Suprapubic skin (tissue), 4 donors: Measurements from ENCODE around the gene MAPRE3. TPM values are rescaled to one million over a fixed set of nuclear protein-coding genes. Genes with fewer than 3 reads are reported as not detected.
A peak's percentile ranks its signal among the peaks of the same experiment; 100 is the strongest.

ENCODE experiments used
- DNase-seq, 2 donors: peaks; one replicate each; pipeline ENCODE4 v3.0.0-alpha.2; 2019; ENCODE audit warnings: low spot score in 2 of 2
- H3K27ac ChIP-seq: fragments of 200-600 bp; sonication (generic); one replicate; pipeline ENCODE4 v1.5.1; 2019
- H3K27me3 ChIP-seq: fragments of 200-600 bp; sonication (generic); one replicate; pipeline ENCODE4 v1.5.1; 2019
- H3K36me3 ChIP-seq: fragments of 200-600 bp; sonication (generic); one replicate; pipeline ENCODE4 v1.5.1; 2019
- H3K4me1 ChIP-seq: fragments of 200-600 bp; sonication (generic); one replicate; pipeline ENCODE4 v1.5.1; 2019
- H3K4me3 ChIP-seq: fragments of 200-600 bp; sonication (generic); one replicate; pipeline ENCODE4 v1.5.1; 2019; ENCODE audit warnings: mild to moderate bottlenecking
- H3K9me3 ChIP-seq: fragments of 200-600 bp; sonication (generic); one replicate; pipeline ENCODE4 v1.5.1; 2019
- CTCF ChIP-seq, 2 donors: fragments of 200-600 bp in 1 of 2; fragments of 450-650 bp in 1 of 2; sonication (generic) in 1 of 2; IDR thresholded peaks; one replicate each; pipeline ENCODE4 v1.5.1; 2016 to 2019; ENCODE audit warnings: antibody characterized with exemption in 2 of 2, mild to moderate bottlenecking in 1 of 2, moderate library complexity in 1 of 2
- EP300 ChIP-seq: sonication (generic); formaldehyde crosslinking; IDR thresholded peaks from one replicate; pipeline ENCODE4 v1.6.1; 2017; ENCODE audit warnings: antibody characterized with exemption
- POLR2A ChIP-seq, 2 donors: fragments of 450-650 bp; IDR thresholded peaks; one replicate each; pipeline ENCODE4 v1.6.1; 2017; ENCODE audit warnings: antibody characterized with exemption in 2 of 2, mild to moderate bottlenecking in 2 of 2, moderate library complexity in 2 of 2
- POLR2AphosphoS5 ChIP-seq, 3 donors: sonication (generic); formaldehyde crosslinking; IDR thresholded peaks; one replicate each; pipeline ENCODE4 v1.6.1; 2017; ENCODE audit warnings: antibody characterized with exemption in 3 of 3
- WGBS: methylation state at CpG from one replicate; pipeline ENCODE4 v1.1.5; 2018; 5-methylcytosine and 5-hydroxymethylcytosine counted together
- total RNA-seq, 4 donors: library from RNA; depleted of rRNA; stranded (reverse); fragments of >200 nt; gene quantifications; one replicate each; pipeline ENCODE4 v1.1.0, GENCODE V29; 2016

MAPRE3 gene
- total RNA-seq, 4 donors from 2014 or later = 29.5 to 57.5 (median 34.0) TPM

GRCh38 chr2:27018142-27018541 is 47.7 kb downstream of the MAPRE3 start:
- Histone ChIP-seq H3K4me1 (peaks cover 22% of the 10 kb centered on the region), H3K36me3 (peaks cover 7% of the 10 kb centered on the region), H3K27ac (no peak overlapping the region), H3K9me3 (no peaks in the 10 kb centered on the region), H3K4me3 (no peak overlapping the region), H3K27me3 (no peaks in the 10 kb centered on the region)
- DNase-seq = no peak
- no peak for TF ChIP-seq POLR2A (IDR thresholded peaks at IDR 0.05)
- no peak for TF ChIP-seq CTCF (IDR thresholded peaks at IDR 0.05)
- no peak for TF ChIP-seq POLR2AphosphoS5 (IDR thresholded peaks at IDR 0.05)
- no peak for TF ChIP-seq EP300
- 83% methylated on average over 3 of the region's 3 CpGs for WGBS

GRCh38 chr2:27019459-27019858 is 49.0 kb downstream of the MAPRE3 start:
- H3K4me1 ChIP-seq = peaks cover 22% of the 10 kb centered on the region
- no peak overlapping the region for H3K4me3 ChIP-seq
- TF ChIP-seq POLR2A (IDR thresholded peaks at IDR 0.05) (no peak), EP300 (no peak), POLR2AphosphoS5 (IDR thresholded peaks at IDR 0.05) (no peak), CTCF (IDR thresholded peaks at IDR 0.05) (no peak)
- no peaks in the 10 kb centered on the region for H3K9me3 ChIP-seq
- H3K27ac ChIP-seq = peak overlapping the region; percentile 75
- peaks cover 20% of the 10 kb centered on the region for H3K36me3 ChIP-seq
- no peak for DNase-seq
- WGBS = 92% methylated on average over 9 of the region's 9 CpGs
- no peaks in the 10 kb centered on the region for H3K27me3 ChIP-seq

GRCh38 chr2:27019931-27020855 is 49.8 kb downstream of the MAPRE3 start:
- WGBS = 58% methylated on average over 9 of the region's 9 CpGs
- Histone ChIP-seq H3K4me3 (no peak overlapping the region), H3K27me3 (no peaks in the 10 kb centered on the region), H3K36me3 (peaks cover 27% of the 10 kb centered on the region), H3K9me3 (no peaks in the 10 kb centered on the region), H3K27ac (peak overlapping the region; percentile 75), H3K4me1 (peaks cover 22% of the 10 kb centered on the region)
- TF ChIP-seq EP300 (no peak), CTCF (IDR thresholded peaks at IDR 0.05) (no peak), POLR2A (IDR thresholded peaks at IDR 0.05) (no peak), POLR2AphosphoS5 (IDR thresholded peaks at IDR 0.05) (no peak)
- DNase-seq = no peak

GRCh38 chr2:27021253-27022049 is 51.0 kb downstream of the MAPRE3 start:
- Histone ChIP-seq H3K27ac (peak overlapping the region; percentile 75), H3K4me3 (no peak overlapping the region)
- no peak for DNase-seq

More at GRCh38 chr2:27021253-27022049, 51.0 kb downstream of the MAPRE3 start:
- Histone ChIP-seq H3K4me1 (peaks cover 17% of the 10 kb centered on the region), H3K27me3 (no peaks in the 10 kb centered on the region), H3K36me3 (peaks cover 38% of the 10 kb centered on the region), H3K9me3 (no peaks in the 10 kb centered on the region)
- TF ChIP-seq CTCF (IDR thresholded peaks at IDR 0.05) = no peak
- WGBS = 48% methylated on average over 11 of the region's 11 CpGs
